OCI-LY7 (cell line): ENCODE data around the gene GLG1.

Source experiments
- EZH2phosphoT487 ChIP-seq: fragments of 200-600 bp; sonication (generic); IDR thresholded peaks from 2 replicates; pipeline ENCODE4 v1.6.1; 2018; ENCODE audit warnings: low read depth, borderline replicate concordance, mild to moderate bottlenecking, mixed run types, antibody characterized with exemption, low read length, moderate library complexity, mixed read lengths
- TF ChIP-seq, protein P1 (sequence below): fragments of 200-600 bp; sonication (generic); conservative IDR thresholded peaks from 2 replicates; pipeline ENCODE4 v1.5.1; 2014; ENCODE audit warnings: mild to moderate bottlenecking, antibody characterized with exemption, low read length, moderate library complexity, mixed read lengths

- TF ChIP-seq, protein P1, sequence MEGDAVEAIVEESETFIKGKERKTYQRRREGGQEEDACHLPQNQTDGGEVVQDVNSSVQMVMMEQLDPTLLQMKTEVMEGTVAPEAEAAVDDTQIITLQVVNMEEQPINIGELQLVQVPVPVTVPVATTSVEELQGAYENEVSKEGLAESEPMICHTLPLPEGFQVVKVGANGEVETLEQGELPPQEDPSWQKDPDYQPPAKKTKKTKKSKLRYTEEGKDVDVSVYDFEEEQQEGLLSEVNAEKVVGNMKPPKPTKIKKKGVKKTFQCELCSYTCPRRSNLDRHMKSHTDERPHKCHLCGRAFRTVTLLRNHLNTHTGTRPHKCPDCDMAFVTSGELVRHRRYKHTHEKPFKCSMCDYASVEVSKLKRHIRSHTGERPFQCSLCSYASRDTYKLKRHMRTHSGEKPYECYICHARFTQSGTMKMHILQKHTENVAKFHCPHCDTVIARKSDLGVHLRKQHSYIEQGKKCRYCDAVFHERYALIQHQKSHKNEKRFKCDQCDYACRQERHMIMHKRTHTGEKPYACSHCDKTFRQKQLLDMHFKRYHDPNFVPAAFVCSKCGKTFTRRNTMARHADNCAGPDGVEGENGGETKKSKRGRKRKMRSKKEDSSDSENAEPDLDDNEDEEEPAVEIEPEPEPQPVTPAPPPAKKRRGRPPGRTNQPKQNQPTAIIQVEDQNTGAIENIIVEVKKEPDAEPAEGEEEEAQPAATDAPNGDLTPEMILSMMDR = no peak
- no peak for TF ChIP-seq EZH2phosphoT487
Measured at GRCh38 chr16:74573622-74574021, 33.3 kb downstream of the GLG1 start.
